GM18519 (cell line): Measurements from ENCODE around the gene ANKRD39.
"Not testable (repeated sequence)": the region's sequence is repeated elsewhere in the genome, so short reads cannot be mapped to it uniquely, and the experiment has no call there.

Experiments
- ATAC-seq: cut with Tn5 transposase; IDR thresholded peaks from one replicate; pipeline ENCODE4 v1.9.1; 2021; ENCODE audit warnings: mild to moderate bottlenecking, moderate library complexity; ENCODE audit not compliant: unreplicated experiment, low FRiP score

Gene ANKRD39, protein sequence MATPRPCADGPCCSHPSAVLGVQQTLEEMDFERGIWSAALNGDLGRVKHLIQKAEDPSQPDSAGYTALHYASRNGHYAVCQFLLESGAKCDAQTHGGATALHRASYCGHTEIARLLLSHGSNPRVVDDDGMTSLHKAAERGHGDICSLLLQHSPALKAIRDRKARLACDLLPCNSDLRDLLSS

DNA sequence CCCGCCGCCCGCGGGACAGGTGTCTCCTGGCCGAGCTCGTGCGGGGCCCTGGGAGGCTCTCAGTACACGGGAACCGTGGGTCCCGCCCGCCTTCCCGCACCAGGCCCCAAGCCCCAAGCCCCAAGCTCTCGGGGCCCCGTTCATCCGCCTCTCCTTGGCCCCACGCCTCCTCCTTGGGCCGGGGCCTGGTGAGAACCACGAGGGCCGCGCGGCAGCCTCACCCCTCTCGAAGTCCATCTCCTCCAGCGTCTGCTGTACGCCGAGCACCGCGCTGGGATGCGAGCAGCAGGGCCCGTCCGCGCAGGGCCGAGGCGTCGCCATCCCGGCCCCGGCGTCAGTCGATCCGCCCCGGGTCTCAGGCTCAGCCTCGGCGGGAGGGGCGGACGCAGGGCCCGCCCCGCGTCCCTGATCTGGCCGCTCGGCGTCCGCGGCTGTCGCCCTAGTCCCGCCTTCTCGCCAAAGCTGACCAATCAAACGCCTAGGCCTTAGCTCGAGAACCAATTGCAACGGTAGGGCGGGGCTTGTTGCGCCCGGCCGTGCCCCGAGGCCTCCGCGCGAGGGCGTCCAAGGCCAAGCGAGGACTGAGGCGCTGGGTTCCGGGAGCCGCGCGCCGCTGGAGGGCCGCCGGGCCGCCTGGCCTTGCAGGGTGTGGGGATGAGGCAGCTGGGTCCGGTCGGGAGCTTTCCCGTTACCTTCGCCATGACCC is at the start of gene ANKRD39:
Gene ANKRD39 (minus strand): TSS at position 350 of the 706 bp plus-strand sequence. CDS start 29 bp downstream, at position 321.
- ATAC-seq = peak; percentile 88

DNA sequence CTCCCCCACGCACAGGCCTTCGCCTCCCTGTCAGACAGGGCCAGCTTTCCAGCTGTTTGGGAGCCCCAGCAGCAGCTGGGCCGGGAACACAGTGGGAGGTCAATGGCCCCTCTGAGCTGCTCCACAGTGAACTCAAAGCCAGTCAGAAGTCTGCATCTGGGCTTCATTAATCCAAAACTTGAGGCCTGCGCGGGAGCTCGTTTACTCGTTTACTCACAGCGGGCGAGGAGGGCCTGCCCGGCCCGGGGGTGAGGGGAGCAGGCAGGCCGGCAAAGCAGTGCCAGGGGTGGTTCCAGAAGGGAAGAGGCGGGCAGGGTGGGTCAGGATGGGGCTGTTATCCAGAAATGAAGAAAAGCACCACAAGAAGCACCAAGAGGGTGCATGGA is 48.9 kb upstream of the ANKRD39 start:
- no peak for ATAC-seq

DNA sequence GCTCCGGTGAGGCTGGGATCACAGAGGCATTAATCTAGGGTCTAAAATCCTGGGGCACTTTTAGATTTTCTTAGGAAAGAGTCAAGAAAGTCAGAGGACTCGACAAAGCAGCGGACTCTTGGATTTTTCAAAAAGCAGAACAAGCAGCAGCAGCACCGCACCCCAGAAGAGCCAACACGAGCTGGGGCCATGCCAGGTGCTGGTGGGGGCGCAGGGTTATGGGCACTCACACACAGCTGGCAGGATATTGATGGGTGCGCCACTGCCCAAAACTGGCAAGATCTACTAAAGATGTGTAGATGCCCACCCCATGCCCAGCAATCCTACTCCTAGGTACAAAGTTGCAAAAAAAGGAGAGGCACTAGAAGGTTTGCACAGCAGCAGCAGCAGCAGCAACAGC is 46.0 kb upstream of the ANKRD39 start:
- no peak for ATAC-seq

DNA sequence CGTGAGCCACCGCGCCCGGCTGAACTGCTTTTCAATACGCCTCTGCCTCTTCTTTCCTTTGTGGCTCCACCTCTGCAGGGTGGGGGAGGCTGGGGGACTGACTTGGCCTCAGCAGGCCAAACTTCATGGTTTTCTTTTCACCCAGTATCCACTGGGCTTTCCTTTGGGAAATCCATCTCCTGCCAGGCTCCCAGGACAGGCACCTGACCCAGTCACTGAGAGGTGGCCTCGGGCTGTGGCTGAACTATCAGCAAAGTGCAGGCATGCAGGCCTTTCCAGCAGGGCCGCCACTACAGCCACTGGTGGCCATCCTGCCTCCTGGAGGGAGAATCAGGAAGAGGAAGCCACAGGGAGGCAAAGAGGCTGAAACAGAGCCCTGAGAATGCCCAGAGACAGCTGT is 45.5 kb upstream of the ANKRD39 start:
- ATAC-seq = no peak

DNA sequence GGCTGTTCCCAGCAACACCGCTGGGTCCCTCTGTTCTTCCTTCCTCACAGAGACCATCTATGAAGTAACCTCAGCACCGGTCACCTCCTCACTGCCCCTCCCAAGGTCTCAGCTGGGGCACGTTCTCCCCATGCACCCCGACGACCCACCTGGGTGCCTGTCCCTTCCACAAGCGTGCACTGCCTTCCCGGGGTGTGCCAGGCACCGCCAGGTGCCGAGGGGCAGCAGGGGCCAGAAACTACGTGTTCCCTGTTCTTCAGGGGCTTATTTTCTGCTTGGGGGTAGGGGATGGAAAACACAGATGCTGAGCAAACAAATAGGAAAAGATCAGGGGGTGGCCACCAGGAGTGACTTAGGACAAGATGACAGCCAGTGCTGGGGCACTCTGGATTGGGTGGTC is 42.4 kb upstream of the ANKRD39 start:
- no peak for ATAC-seq

DNA sequence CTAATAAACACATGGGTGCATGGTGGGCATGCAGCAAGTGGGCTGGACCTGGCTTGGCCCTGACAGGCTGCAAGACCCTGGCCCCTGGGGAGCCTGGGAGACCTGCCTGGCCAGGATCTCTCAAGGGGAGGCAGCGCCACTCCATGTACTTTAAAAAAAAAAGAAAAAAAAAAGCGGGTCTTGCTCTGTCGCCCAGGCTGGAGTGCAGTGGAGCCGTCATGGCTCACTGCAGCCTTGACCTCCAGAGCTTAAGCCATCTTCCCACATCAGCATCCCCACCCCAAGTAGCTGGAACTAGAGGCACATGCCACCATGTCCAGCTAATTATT is 41.6 kb upstream of the ANKRD39 start:
- no peak for ATAC-seq

DNA sequence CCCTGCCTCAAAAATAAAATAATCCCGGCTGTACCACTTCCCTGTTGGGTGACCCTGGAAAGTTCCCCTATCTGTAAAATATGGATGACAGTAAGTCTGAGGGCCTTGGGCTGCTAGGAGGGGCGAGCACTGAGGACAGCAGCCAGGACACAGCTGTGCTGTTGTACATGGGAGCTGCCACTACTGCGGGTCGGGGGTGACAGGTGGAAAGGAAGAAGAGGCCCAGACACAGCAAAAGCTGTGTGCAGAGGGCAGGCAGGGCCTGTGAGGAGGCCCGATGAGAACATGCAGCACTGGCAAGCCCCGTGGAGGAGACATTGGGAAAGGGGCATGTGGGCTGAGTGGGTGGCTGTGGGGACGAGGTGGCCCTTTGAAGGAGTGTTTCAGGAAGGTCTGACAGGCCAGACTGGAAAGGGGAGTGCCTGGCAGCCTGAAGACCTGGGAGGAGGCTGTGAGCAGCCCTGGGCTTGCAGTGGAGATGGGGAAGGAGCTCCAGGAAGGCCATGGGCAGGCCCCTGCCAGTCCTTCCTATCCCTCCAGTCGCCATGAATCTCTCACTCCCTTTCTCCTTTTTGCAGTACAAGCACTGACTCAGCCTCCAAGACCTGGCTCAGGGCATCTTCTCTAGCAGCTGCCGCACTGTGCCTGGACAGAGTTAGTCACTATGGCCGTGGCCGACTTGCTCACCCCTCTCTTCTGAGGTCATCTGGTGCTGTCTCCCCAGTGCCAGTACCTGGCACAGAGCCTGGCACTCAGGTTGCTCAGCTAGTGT is 41.0 kb upstream of the ANKRD39 start:
- no peak for ATAC-seq

DNA sequence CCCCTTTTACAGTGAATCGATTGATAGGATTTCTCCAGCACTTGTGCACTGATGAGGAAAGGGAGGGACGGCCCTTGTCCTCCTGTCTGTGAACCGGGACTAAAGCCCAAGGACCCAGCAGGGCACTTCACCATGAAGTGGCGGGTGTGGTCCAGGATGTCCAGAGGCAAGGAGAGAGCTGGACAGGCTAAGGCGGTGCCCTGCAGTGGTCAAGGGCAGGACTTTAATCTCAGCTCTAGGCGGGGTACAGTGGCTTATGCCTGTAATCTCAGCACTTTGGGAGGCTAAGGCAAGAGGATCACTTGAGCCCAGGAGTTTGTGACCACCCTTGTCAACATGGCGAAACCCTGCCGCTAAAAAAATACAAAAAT is 40.3 kb upstream of the ANKRD39 start:
- no peak for ATAC-seq

DNA sequence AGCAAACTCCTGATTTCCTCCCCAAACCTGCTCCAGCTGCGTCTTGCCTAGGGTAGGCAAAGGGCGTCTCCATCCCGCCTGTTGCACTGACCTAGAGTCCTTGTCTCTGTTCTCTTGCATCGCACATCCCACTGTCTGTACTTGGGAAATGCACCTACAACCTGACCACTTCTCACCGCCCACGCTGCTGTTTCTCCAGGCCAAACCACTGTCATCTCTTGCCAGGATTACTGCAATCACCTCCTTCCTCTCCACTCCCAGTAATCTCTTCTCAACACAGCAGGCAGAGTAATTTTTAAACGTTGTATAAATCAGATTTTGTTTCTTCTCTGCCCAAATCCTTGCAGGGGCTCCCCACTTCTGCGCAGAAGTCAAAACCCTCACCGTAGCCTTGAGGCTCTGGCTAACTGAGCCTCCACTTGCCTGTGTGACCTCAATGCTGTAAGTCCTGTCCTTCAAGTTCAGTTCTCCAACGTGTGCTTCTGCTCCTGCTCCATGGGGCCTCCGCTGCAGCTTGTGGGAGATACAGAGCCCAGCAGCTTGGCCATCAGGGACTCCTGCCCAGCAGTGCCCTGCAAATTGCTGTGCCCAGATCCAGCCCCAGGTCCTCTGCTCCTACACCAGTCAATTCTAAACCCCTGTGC is 39.8 kb upstream of the ANKRD39 start:
- ATAC-seq = no peak

DNA sequence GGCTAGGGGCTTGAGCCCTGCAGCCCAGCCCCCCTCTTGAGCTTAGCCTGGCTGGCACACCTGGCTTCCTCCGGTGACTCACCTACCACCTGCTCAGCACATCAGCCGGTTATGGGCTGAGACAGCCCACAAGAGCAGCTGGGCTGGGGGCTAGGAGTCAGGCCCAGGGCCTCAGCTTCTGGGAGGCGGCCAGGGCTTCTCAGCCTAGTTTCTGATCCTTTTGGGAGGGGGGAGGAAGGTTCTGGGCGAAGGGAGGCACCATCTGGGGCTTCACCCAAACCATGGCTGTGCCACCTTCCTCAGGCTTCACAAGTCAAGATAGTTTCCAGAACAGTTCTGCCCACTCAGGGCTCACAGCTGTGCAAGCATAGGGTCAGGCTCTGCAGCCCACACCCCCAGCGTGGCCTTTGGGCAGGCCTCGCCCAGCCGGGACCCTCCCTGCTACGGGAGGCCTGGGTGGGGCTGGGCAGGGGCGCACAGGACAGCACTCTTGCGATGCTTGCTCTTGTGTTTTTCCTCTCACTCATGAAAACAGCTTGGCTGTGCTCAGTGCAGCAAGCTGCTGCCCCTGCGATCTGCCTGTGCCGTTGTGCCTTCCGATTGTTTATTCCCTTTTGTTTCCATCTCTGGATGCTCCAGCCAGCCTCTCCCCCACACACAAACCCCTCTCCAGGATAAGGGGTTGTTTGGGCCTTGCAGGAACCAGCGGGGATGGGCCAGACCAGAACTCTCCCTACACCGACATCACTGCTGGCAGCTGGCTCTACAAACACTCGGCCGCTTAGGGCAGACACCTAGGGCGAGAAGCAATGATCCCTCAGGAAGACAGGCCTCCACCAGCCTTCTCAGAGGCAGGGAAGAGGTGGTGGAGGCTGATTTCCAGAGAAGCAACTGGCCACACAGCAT is 38.2 kb upstream of the ANKRD39 start:
- ATAC-seq = no peak

DNA sequence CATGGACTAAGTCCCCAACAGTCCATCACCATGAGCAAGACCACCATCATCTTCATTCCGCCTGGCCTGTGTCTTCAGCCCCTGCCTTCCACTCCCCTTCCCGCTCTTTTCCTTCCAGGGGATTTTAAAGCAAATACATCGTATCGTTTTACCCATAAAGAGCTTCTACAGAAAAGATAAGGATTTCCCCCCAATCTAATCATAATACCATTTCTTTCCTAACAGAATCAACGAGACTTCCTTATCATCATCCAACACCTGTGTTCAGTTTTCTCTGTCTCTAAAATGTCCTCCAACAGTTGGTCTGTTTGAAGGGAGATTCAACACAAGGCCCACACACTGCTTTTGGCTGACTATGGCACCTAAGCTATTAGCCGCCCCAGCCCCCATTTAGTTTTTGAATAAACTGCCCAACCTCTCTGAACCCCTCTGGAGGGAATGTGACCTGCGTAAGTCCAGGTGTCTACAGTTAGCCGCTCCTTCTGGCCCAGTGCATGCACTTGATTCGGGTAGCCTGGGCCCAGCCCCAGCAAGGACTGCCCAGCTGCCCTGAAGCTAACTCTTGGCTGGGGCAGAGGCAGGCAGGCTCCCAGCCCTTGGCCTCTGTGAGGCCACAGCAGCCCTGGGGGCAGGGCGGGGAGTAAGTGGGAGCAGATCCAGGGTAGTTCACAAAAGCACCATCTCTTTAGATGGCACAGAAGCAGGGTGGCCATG is 37.4 kb upstream of the ANKRD39 start:
- ATAC-seq = no peak

DNA sequence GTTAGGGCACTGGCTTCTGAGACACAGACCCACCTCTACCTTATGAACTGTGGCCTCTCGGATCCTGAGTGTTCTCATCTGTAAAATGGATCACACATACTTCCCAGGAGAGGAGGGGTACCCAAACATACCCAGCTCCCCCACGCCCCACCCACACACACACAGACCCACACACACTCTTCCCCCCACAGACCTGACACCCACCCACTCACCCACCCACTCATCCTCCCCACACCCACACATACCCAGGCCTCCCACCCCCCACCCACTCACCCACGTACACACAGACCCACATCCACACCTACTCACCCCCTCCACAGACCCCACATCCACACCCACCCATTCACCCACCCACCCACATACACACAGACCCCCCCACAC is 36.3 kb upstream of the ANKRD39 start:
- ATAC-seq = no peak

DNA sequence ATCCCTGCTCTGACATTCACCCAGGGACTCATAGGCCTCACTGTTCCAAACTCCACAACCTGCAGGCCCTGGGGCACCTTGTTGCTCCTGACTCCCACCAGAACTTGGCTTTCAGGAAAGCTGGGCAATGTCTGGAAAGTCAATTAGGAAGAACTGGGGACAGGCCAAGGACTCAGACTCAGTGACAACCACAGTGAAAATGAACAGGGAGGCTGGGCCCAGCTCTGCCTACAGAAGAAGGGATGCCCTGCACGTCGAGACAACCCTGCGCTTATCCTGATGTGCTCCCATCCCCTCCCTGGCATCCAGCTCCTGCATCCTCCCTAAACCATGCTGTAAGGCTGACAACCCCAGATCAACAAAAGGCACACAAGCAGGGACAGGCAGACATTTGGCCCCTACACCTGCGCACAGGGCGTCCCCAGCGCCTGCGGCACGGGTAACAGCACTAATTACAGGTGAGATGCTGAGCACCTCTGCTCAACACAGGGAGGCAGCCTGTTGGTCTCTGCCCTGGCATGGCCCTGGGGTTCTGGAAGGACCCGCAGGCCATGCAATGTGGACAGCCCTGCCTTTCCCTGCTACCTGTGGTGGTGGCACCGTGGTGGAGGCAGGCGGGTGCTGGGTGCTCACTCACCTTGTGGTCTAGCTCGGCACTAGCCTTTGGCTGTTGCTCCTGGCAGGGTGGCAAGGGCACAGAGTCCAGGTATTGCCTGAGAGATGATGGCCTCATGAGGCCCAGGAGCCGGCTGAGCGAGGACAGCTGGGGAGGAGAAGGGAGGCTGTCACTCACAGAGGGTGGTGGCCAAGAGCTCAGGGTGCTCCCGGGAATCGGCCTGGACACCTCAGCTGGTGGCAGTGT is 35.7 kb upstream of the ANKRD39 start:
- ATAC-seq = no peak

DNA sequence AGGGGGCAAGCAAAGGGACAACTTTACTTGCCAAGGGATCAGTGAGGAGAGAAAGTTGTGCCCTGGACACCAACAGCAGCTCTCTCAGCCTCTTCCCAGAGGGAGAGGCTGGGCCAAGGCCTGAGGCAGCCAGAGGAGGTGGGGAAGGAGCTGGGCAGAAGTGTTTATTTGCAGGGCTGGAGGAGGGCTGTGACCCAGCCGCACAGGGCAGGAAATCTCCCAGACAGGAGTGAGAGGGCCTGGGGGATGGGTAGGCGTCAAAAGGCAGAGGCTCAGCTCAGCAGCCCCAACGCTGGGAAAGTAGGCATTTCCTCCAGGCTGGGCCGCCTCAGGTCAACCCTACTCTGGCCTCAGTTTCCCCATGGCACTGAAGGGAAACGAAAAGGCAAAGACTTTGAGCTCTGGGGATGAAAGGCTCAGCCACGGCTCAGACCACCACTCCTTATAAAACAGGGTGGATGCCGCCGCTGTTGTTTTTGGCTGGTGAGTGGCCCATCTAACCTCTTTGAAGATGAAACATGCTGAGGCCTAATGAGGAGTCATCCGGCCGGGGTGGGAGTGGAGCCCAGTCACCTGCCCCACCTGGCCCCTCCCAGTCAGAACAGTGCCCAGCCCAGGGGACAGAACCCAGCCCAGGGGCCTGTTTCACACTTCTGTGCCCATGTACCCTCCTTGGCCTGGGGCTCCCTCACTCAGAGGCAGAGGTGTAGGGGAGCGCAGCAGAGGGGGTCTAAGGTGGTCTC is 33.9 kb upstream of the ANKRD39 start:
- ATAC-seq = no peak

DNA sequence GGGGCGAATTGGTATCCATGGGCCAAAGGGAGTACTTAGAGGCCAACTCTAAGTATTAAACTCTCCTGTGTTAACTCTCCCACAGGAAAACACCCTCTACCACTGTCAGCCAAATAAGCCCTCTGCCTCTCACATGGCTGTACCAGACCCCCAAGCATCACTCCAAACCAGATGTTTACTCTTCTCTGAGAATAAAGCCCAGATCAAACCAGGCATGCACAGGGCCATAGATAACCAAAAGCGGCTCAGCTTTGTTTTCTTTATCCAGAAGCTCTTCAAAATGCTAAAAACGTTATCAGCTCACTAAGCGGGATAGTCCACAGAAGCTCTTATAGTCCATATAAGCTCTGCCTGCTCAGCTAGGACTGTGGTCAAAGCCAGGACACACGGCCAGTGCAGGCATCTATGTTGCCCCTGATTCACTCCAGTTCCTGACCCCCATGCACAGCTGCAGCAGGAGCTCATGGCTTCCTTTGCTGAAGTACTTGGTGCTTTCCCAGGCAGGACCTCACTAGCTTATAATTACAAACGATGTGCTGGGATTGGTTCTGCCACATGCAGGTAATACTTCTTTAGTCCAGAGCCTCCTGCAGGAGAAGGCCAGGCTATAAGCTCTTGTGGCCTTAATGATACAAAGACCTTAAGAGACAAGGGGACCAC is 33.0 kb upstream of the ANKRD39 start:
- ATAC-seq = no peak

DNA sequence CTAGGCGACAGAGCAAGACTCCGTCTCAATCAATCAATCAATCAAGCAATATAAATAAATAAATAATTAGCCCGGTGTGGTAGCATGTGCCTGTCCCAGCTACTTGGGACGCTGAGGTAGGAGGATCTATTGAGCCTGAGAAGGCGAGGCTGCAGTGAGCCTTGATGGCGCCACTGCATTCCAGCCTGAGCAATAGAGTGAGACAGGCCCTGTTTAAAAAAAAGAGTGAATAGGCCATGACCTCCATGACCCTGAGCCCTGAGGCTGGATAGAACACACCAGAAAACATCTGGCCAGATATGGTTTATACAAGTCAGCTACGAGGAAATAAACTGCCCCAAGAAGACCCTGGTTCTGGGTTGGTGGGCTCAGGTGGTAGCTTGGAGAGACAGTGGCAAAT is 32.4 kb upstream of the ANKRD39 start:
- no peak for ATAC-seq

DNA sequence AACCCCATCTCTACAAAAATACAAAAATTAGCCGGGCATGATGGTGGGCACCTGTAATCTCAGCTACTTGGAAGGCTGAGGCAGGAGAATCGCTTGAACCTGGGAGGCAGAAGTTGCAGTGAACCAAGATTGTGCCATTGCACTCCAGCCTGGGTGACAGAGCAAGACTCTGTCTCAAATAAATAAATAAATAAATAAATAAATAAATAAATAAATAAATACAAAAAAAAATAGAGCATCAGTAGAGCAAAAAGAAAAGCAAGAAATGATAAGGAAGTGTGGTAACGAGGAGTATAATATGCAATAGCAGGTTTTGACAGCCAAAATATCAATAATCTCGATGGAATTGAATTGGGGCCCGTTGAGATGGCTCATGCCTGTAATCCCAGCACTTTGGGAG is 31.7 kb upstream of the ANKRD39 start:
- ATAC-seq = not testable (repeated sequence)
